Naive B cell (primary cell): Measurements from ENCODE around the gene SLC25A20. TPM values are rescaled to one million over a fixed set of nuclear protein-coding genes. Genes with fewer than 3 reads are reported as not detected.

Experiments
- ATAC-seq, 2 donors: fragments of 150-1000 bp; cut with Tn5 transposase; 2 replicates each; pipeline ENCODE4 v1.10.0; 2021; ENCODE audit warnings: low read depth in 2 of 2, mild to moderate bottlenecking in 2 of 2, moderate library complexity in 2 of 2
- DNase-seq: peaks from one replicate; pipeline ENCODE4 v3.0.0; 2022
- H3K27ac Mint-ChIP-seq, 6 donors: one replicate each; pipeline ENCODE4 v1.8.0; 2020 to 2022; ENCODE audit warnings: mild to moderate bottlenecking in 6 of 6, mixed read lengths in 6 of 6, moderate library complexity in 5 of 6, inconsistent platforms in 2 of 6
- H3K27me3 Mint-ChIP-seq, 3 donors: one replicate each; pipeline ENCODE4 v1.8.0; 2021 to 2022; ENCODE audit warnings: mixed read lengths in 3 of 3, mild to moderate bottlenecking in 1 of 3
- H3K36me3 Mint-ChIP-seq, 2 donors: one replicate each; pipeline ENCODE4 v1.8.0; 2020 to 2022; ENCODE audit warnings: mixed read lengths in 2 of 2, inconsistent platforms in 1 of 2, mild to moderate bottlenecking in 1 of 2
- H3K4me1 Mint-ChIP-seq, 3 donors: one replicate each; pipeline ENCODE4 v1.8.0; 2020 to 2022; ENCODE audit warnings: mixed read lengths in 3 of 3, inconsistent platforms in 1 of 3, mild to moderate bottlenecking in 1 of 3, moderate library complexity in 1 of 3
- H3K4me3 Mint-ChIP-seq, 8 donors: one replicate each; pipeline ENCODE4 v1.8.0; 2020 to 2022; ENCODE audit warnings: mild to moderate bottlenecking in 8 of 8, mixed read lengths in 8 of 8, moderate library complexity in 8 of 8, inconsistent platforms in 2 of 8
- H3K9me3 Mint-ChIP-seq, 7 donors: one replicate each; pipeline ENCODE4 v1.8.0; 2020 to 2022; ENCODE audit warnings: mixed read lengths in 7 of 7, mild to moderate bottlenecking in 5 of 7, inconsistent platforms in 2 of 7, moderate library complexity in 1 of 7
- polyA plus RNA-seq, 6 donors: library from polyadenylated mRNA; unstranded; fragments of 300-500 nt; fragmentation: Illumina TruSeq; gene quantifications; one replicate each; pipeline ENCODE4 v1.2.3, GENCODE V29; 2021; ENCODE audit warnings: low read depth in 6 of 6

SLC25A20 gene
- polyA plus RNA-seq, 6 donors from 2014 or later, result 7.0 to 37.1 (median 11.6) TPM

GRCh38 chr3:48881652-48882114 is 17.0 kb downstream of the SLC25A20 start:
- ATAC-seq (no peak), DNase-seq (no peak)
- Mint-ChIP-seq H3K36me3 (no peaks in the 10 kb centered on the region), H3K4me1 (peaks cover 0 to 16% (median 11%) of the 10 kb centered on the region in 3 donors), H3K4me3 (no peak overlapping the region), H3K27me3 (no peaks in the 10 kb centered on the region), H3K27ac (no peak overlapping the region), H3K9me3 (no peaks in the 10 kb centered on the region)

- H3K4me1 Mint-ChIP-seq, result peaks cover 0 to 16% (median 11%) of the 10 kb centered on the region in 3 donors
- H3K27ac Mint-ChIP-seq, result peak overlapping the region in 2 of 6 donors; percentile 25 to 30
- H3K9me3 Mint-ChIP-seq, result no peaks in the 10 kb centered on the region
Measured at GRCh38 chr3:48881006-48881405, 17.7 kb downstream of the SLC25A20 start.

GRCh38 chr3:48879994-48880377 is 18.7 kb downstream of the SLC25A20 start:
- Mint-ChIP-seq H3K4me3 (no peak overlapping the region), H3K27me3 (no peaks in the 10 kb centered on the region), H3K9me3 (no peaks in the 10 kb centered on the region), H3K36me3 (no peaks in the 10 kb centered on the region), H3K4me1 (peaks cover 0 to 11% (median 9%) of the 10 kb centered on the region in 3 donors), H3K27ac (no peak overlapping the region)
- DNase-seq (no peak), ATAC-seq (no peak)

More at GRCh38 chr3:48881006-48881405, 17.7 kb downstream of the SLC25A20 start:
- Mint-ChIP-seq H3K4me3 (no peak overlapping the region), H3K36me3 (no peaks in the 10 kb centered on the region), H3K27me3 (no peaks in the 10 kb centered on the region)
- ATAC-seq, result no peak
- no peak for DNase-seq

GRCh38 chr3:48879307-48879993 is 19.2 kb downstream of the SLC25A20 start:
- ATAC-seq, result no peak
- Mint-ChIP-seq H3K36me3 (no peaks in the 10 kb centered on the region), H3K4me3 (no peak overlapping the region), H3K27me3 (no peaks in the 10 kb centered on the region), H3K27ac (peak overlapping the region in 1 of 6 donors; percentile 94), H3K9me3 (no peaks in the 10 kb centered on the region), H3K4me1 (peaks cover 0 to 11% (median 9%) of the 10 kb centered on the region in 3 donors)
- no peak for DNase-seq

GRCh38 chr3:48877671-48878070 is 21.0 kb downstream of the SLC25A20 start:
- Mint-ChIP-seq H3K4me3 (no peak overlapping the region), H3K36me3 (no peaks in the 10 kb centered on the region), H3K27ac (peak overlapping the region in 1 of 6 donors; percentile 2), H3K4me1 (peaks cover 0 to 11% (median 9%) of the 10 kb centered on the region in 3 donors), H3K9me3 (no peaks in the 10 kb centered on the region), H3K27me3 (no peaks in the 10 kb centered on the region)
- DNase-seq (no peak), ATAC-seq (no peak)

- peak overlapping the region in 1 of 8 donors; percentile 12 for H3K4me3 Mint-ChIP-seq
- H3K4me1 Mint-ChIP-seq, result peaks cover 0 to 4% (median 0%) of the 10 kb centered on the region in 3 donors
- no peak for ATAC-seq
- no peaks in the 10 kb centered on the region for H3K27me3 Mint-ChIP-seq
- DNase-seq, result no peak
- H3K36me3 Mint-ChIP-seq, result peaks cover 5 to 15% of the 10 kb centered on the region in 2 donors
- no peaks in the 10 kb centered on the region for H3K9me3 Mint-ChIP-seq
- no peak overlapping the region for H3K27ac Mint-ChIP-seq
Measured at GRCh38 chr3:48863122-48863521, 35.6 kb downstream of the SLC25A20 start.

GRCh38 chr3:48859206-48859605 is 39.5 kb downstream of the SLC25A20 start:
- DNase-seq (no peak), ATAC-seq (no peak)
- Mint-ChIP-seq H3K4me3 (no peak overlapping the region), H3K36me3 (peaks cover 4 to 8% of the 10 kb centered on the region in 2 donors), H3K4me1 (no peaks in the 10 kb centered on the region), H3K27me3 (no peaks in the 10 kb centered on the region), H3K27ac (peak overlapping the region in 2 of 6 donors; percentile 26 to 36), H3K9me3 (no peaks in the 10 kb centered on the region)

GRCh38 chr3:48858709-48859108 is 40.0 kb downstream of the SLC25A20 start:
- peak overlapping the region in 1 of 6 donors; percentile 36 for H3K27ac Mint-ChIP-seq
- no peak for ATAC-seq
- H3K36me3 Mint-ChIP-seq, result peaks cover 4 to 8% of the 10 kb centered on the region in 2 donors
- H3K4me3 Mint-ChIP-seq, result no peak overlapping the region
- no peaks in the 10 kb centered on the region for H3K4me1 Mint-ChIP-seq
- no peaks in the 10 kb centered on the region for H3K9me3 Mint-ChIP-seq
- DNase-seq, result no peak
- H3K27me3 Mint-ChIP-seq, result no peaks in the 10 kb centered on the region

GRCh38 chr3:48857641-48858040 is 41.0 kb downstream of the SLC25A20 start:
- no peaks in the 10 kb centered on the region for H3K4me1 Mint-ChIP-seq
- no peaks in the 10 kb centered on the region for H3K9me3 Mint-ChIP-seq
- H3K36me3 Mint-ChIP-seq, result peaks cover 4 to 8% of the 10 kb centered on the region in 2 donors
- ATAC-seq (no peak), DNase-seq (no peak)
- H3K27me3 Mint-ChIP-seq, result no peaks in the 10 kb centered on the region
- no peak overlapping the region for H3K4me3 Mint-ChIP-seq
- H3K27ac Mint-ChIP-seq, result peak overlapping the region in 3 of 6 donors; percentile 12 to 57 (median 56)

- H3K4me3 Mint-ChIP-seq, result no peak overlapping the region
- H3K27ac Mint-ChIP-seq, result peak overlapping the region in 2 of 6 donors; percentile 22 to 76
- H3K4me1 Mint-ChIP-seq, result no peaks in the 10 kb centered on the region
- H3K9me3 Mint-ChIP-seq, result no peaks in the 10 kb centered on the region
- peaks cover 4 to 8% of the 10 kb centered on the region in 2 donors for H3K36me3 Mint-ChIP-seq
- ATAC-seq (no peak), DNase-seq (no peak)
- H3K27me3 Mint-ChIP-seq, result no peaks in the 10 kb centered on the region
Measured at GRCh38 chr3:48856469-48856868, 42.2 kb downstream of the SLC25A20 start.

GRCh38 chr3:48855681-48856447 is 42.8 kb downstream of the SLC25A20 start:
- H3K27me3 Mint-ChIP-seq, result no peaks in the 10 kb centered on the region
- no peak for ATAC-seq
- H3K36me3 Mint-ChIP-seq, result peaks cover 4 to 8% of the 10 kb centered on the region in 2 donors
- no peak for DNase-seq
- H3K4me3 Mint-ChIP-seq, result no peak overlapping the region
- H3K4me1 Mint-ChIP-seq, result no peaks in the 10 kb centered on the region
- peak overlapping the region in 2 of 6 donors; percentile 22 to 76 for H3K27ac Mint-ChIP-seq
- no peaks in the 10 kb centered on the region for H3K9me3 Mint-ChIP-seq

- Mint-ChIP-seq H3K27me3 (no peaks in the 10 kb centered on the region), H3K9me3 (no peaks in the 10 kb centered on the region), H3K27ac (peak overlapping the region in 1 of 6 donors; percentile 30), H3K36me3 (no peaks in the 10 kb centered on the region), H3K4me1 (peaks cover 7 to 10% (median 8%) of the 10 kb centered on the region in 3 donors), H3K4me3 (no peak overlapping the region)
- no peak for DNase-seq
- no peak for ATAC-seq
Measured at GRCh38 chr3:48852151-48852550, 46.5 kb downstream of the SLC25A20 start.

- ATAC-seq (no peak), DNase-seq (no peak)
- peak overlapping the region in 2 of 8 donors; percentile 25 to 62 for H3K4me3 Mint-ChIP-seq
- no peaks in the 10 kb centered on the region for H3K27me3 Mint-ChIP-seq
- H3K36me3 Mint-ChIP-seq, result no peaks in the 10 kb centered on the region
- no peaks in the 10 kb centered on the region for H3K9me3 Mint-ChIP-seq
- H3K27ac Mint-ChIP-seq, result no peak overlapping the region
- peaks cover 7 to 17% (median 14%) of the 10 kb centered on the region in 3 donors for H3K4me1 Mint-ChIP-seq
Measured at GRCh38 chr3:48851407-48851806, 47.3 kb downstream of the SLC25A20 start.
